ENCODE data around the gene PEAK3.

PEAK3 gene

GRCh38 chr19:2274931-2275535 lies 6.9 kb downstream of the PEAK3 start:
- Histone ChIP-seq H3K27me3 (replicated peaks; ENCODE audit: control insufficient read depth, insufficient read depth, low read length) (no peaks in the 10 kb centered on the region), H3K4me3 (ENCODE audit: low read length) (peak overlapping the region; percentile 32), H3K36me3 (ENCODE audit: control insufficient read depth, insufficient read depth, low read length, severe bottlenecking) (peaks cover 24% of the 10 kb centered on the region), H3K4me1 (ENCODE audit: control insufficient read depth, insufficient read depth, low read length) (peaks cover 34% of the 10 kb centered on the region), H3K9ac (ENCODE audit: low read length) (peak overlapping the region; percentile 43), H3K9me3 (ENCODE audit: control insufficient read depth, low read length) (no peaks in the 10 kb centered on the region)
- peak; percentile 78 for DNase-seq (ENCODE audit: low read depth)

- H3K4me3 ChIP-seq (ENCODE audit: low read length), result peak overlapping the region; percentile 91
Observed at GRCh38 chr19:2274185-2274711, 7.7 kb downstream of the PEAK3 start.

GRCh38 chr19:2273356-2274184 lies 8.4 kb downstream of the PEAK3 start:
- Histone ChIP-seq H3K9ac (ENCODE audit: low read length) (peak overlapping the region; percentile 99), H3K36me3 (ENCODE audit: control insufficient read depth, insufficient read depth, low read length, severe bottlenecking) (peaks cover 24% of the 10 kb centered on the region), H3K9me3 (ENCODE audit: control insufficient read depth, low read length) (no peaks in the 10 kb centered on the region), H3K27me3 (replicated peaks; ENCODE audit: control insufficient read depth, insufficient read depth, low read length) (no peaks in the 10 kb centered on the region), H3K4me1 (ENCODE audit: control insufficient read depth, insufficient read depth, low read length) (peaks cover 37% of the 10 kb centered on the region), H3K4me3 (ENCODE audit: low read length) (peak overlapping the region; percentile 91)
- peak; percentile 82 for DNase-seq (ENCODE audit: low read depth)

More at GRCh38 chr19:2274185-2274711, 7.7 kb downstream of the PEAK3 start:
- H3K27me3 ChIP-seq (replicated peaks; ENCODE audit: control insufficient read depth, insufficient read depth, low read length), result no peaks in the 10 kb centered on the region
- peaks cover 34% of the 10 kb centered on the region for H3K4me1 ChIP-seq (ENCODE audit: control insufficient read depth, insufficient read depth, low read length)
- no peaks in the 10 kb centered on the region for H3K9me3 ChIP-seq (ENCODE audit: control insufficient read depth, low read length)
- H3K9ac ChIP-seq (ENCODE audit: low read length), result peak overlapping the region; percentile 99
- no peak for DNase-seq (ENCODE audit: low read depth)
- peaks cover 24% of the 10 kb centered on the region for H3K36me3 ChIP-seq (ENCODE audit: control insufficient read depth, insufficient read depth, low read length, severe bottlenecking)

GRCh38 chr19:2271234-2272103 lies 10.5 kb downstream of the PEAK3 start:
- H3K9ac ChIP-seq (ENCODE audit: low read length), result peak overlapping the region; percentile 99
- peak; percentile 72 for DNase-seq (ENCODE audit: low read depth)
- H3K27me3 ChIP-seq (replicated peaks; ENCODE audit: control insufficient read depth, insufficient read depth, low read length), result no peaks in the 10 kb centered on the region
- H3K36me3 ChIP-seq (ENCODE audit: control insufficient read depth, insufficient read depth, low read length, severe bottlenecking), result peaks cover 24% of the 10 kb centered on the region
- H3K9me3 ChIP-seq (ENCODE audit: control insufficient read depth, low read length), result no peaks in the 10 kb centered on the region
- peak overlapping the region; percentile 91 for H3K4me3 ChIP-seq (ENCODE audit: low read length)
- H3K4me1 ChIP-seq (ENCODE audit: control insufficient read depth, insufficient read depth, low read length), result peaks cover 50% of the 10 kb centered on the region

GRCh38 chr19:2270423-2271233 lies 11.3 kb downstream of the PEAK3 start:
- peak; percentile 95 for DNase-seq (ENCODE audit: low read depth)
- Histone ChIP-seq H3K27me3 (replicated peaks; ENCODE audit: control insufficient read depth, insufficient read depth, low read length) (no peaks in the 10 kb centered on the region), H3K9me3 (ENCODE audit: control insufficient read depth, low read length) (no peaks in the 10 kb centered on the region), H3K36me3 (ENCODE audit: control insufficient read depth, insufficient read depth, low read length, severe bottlenecking) (peaks cover 24% of the 10 kb centered on the region), H3K4me1 (ENCODE audit: control insufficient read depth, insufficient read depth, low read length) (peaks cover 52% of the 10 kb centered on the region), H3K9ac (ENCODE audit: low read length) (peak overlapping the region; percentile 99), H3K4me3 (ENCODE audit: low read length) (peak overlapping the region; percentile 91)

- peak; percentile 57 for DNase-seq (ENCODE audit: low read depth)
- Histone ChIP-seq H3K4me1 (ENCODE audit: control insufficient read depth, insufficient read depth, low read length) (peaks cover 47% of the 10 kb centered on the region), H3K4me3 (ENCODE audit: low read length) (peak overlapping the region; percentile 91), H3K9ac (ENCODE audit: low read length) (peak overlapping the region; percentile 99), H3K9me3 (ENCODE audit: control insufficient read depth, low read length) (no peaks in the 10 kb centered on the region), H3K27me3 (replicated peaks; ENCODE audit: control insufficient read depth, insufficient read depth, low read length) (no peaks in the 10 kb centered on the region), H3K36me3 (ENCODE audit: control insufficient read depth, insufficient read depth, low read length, severe bottlenecking) (peaks cover 21% of the 10 kb centered on the region)
Observed at GRCh38 chr19:2270157-2270422, 11.9 kb downstream of the PEAK3 start.

- peak overlapping the region; percentile 99 for H3K9ac ChIP-seq (ENCODE audit: low read length)
- H3K27me3 ChIP-seq (replicated peaks; ENCODE audit: control insufficient read depth, insufficient read depth, low read length), result no peaks in the 10 kb centered on the region
- DNase-seq (ENCODE audit: low read depth), result peak; percentile 98
- no peaks in the 10 kb centered on the region for H3K9me3 ChIP-seq (ENCODE audit: control insufficient read depth, low read length)
- peak overlapping the region; percentile 91 for H3K4me3 ChIP-seq (ENCODE audit: low read length)
- peaks cover 21% of the 10 kb centered on the region for H3K36me3 ChIP-seq (ENCODE audit: control insufficient read depth, insufficient read depth, low read length, severe bottlenecking)
- peaks cover 43% of the 10 kb centered on the region for H3K4me1 ChIP-seq (ENCODE audit: control insufficient read depth, insufficient read depth, low read length)
Observed at GRCh38 chr19:2269244-2270156, 12.5 kb downstream of the PEAK3 start.

GRCh38 chr19:2268861-2269243 lies 13.1 kb downstream of the PEAK3 start:
- H3K9ac ChIP-seq (ENCODE audit: low read length), result peak overlapping the region; percentile 81
- H3K4me3 ChIP-seq (ENCODE audit: low read length), result peak overlapping the region; percentile 91
- H3K4me1 ChIP-seq (ENCODE audit: control insufficient read depth, insufficient read depth, low read length), result peaks cover 37% of the 10 kb centered on the region
- DNase-seq (ENCODE audit: low read depth), result no peak
- no peaks in the 10 kb centered on the region for H3K9me3 ChIP-seq (ENCODE audit: control insufficient read depth, low read length)
- H3K36me3 ChIP-seq (ENCODE audit: control insufficient read depth, insufficient read depth, low read length, severe bottlenecking), result peaks cover 15% of the 10 kb centered on the region
- H3K27me3 ChIP-seq (replicated peaks; ENCODE audit: control insufficient read depth, insufficient read depth, low read length), result no peaks in the 10 kb centered on the region

GRCh38 chr19:2268480-2268830 lies 13.5 kb downstream of the PEAK3 start:
- peak overlapping the region; percentile 91 for H3K4me3 ChIP-seq (ENCODE audit: low read length)
- peaks cover 15% of the 10 kb centered on the region for H3K36me3 ChIP-seq (ENCODE audit: control insufficient read depth, insufficient read depth, low read length, severe bottlenecking)

More at GRCh38 chr19:2268480-2268830, 13.5 kb downstream of the PEAK3 start:
- Histone ChIP-seq H3K27me3 (replicated peaks; ENCODE audit: control insufficient read depth, insufficient read depth, low read length) (no peaks in the 10 kb centered on the region), H3K9ac (ENCODE audit: low read length) (peak overlapping the region; percentile 81), H3K4me1 (ENCODE audit: control insufficient read depth, insufficient read depth, low read length) (peaks cover 34% of the 10 kb centered on the region), H3K9me3 (ENCODE audit: control insufficient read depth, low read length) (no peaks in the 10 kb centered on the region)
- DNase-seq (ENCODE audit: low read depth), result no peak
